Neural cell (in vitro differentiated cells): ENCODE results near the gene MTERF2. TPM values are rescaled to one million over a fixed set of nuclear protein-coding genes. Genes with fewer than 3 reads are reported as not detected.

Experiments
- H2AFZ ChIP-seq: fragments of 200-600, 300-800 bp; sonication (generic), shearing (Covaris generic); 2 replicates; pipeline ENCODE4 v1.6.0; 2014; ENCODE audit warnings: low read depth, mild to moderate bottlenecking, antibody characterized with exemption, low read length, moderate library complexity
- H3F3A ChIP-seq: fragments of 200-600 bp; shearing (Covaris generic); 2 replicates; pipeline ENCODE4 v1.6.1; 2016; ENCODE audit warnings: mild to moderate bottlenecking, moderate library complexity, mixed read lengths, antibody characterized with exemption, low read length; ENCODE audit not compliant: insufficient read depth, poor library complexity, severe bottlenecking
- H3K27ac ChIP-seq: fragments of 200-600, 300-800 bp; sonication (generic), shearing (Covaris generic); 2 replicates; pipeline ENCODE4 v1.5.1; 2014; ENCODE audit warnings: mild to moderate bottlenecking, low read length, moderate library complexity
- H3K27me3 ChIP-seq: fragments of 300-800, 200-600 bp; sonication (generic), shearing (Covaris generic); 2 replicates; pipeline ENCODE4 v1.6.0; 2014; ENCODE audit warnings: mild to moderate bottlenecking, low read depth, low read length, moderate library complexity; ENCODE audit not compliant: insufficient read depth
- H3K36me3 ChIP-seq: fragments of 300-800, 200-600 bp; sonication (generic), shearing (Covaris generic); 2 replicates; pipeline ENCODE4 v1.5.1; 2014; ENCODE audit warnings: mild to moderate bottlenecking, antibody characterized with exemption, low read length, moderate library complexity; ENCODE audit not compliant: insufficient read depth
- H3K4me2 ChIP-seq: fragments of 300-800, 200-600 bp; sonication (generic), shearing (Covaris generic); 2 replicates; pipeline ENCODE4 v1.6.0; 2014; ENCODE audit warnings: mild to moderate bottlenecking, low read length
- H3K4me3 ChIP-seq: fragments of 300-800, 200-600 bp; sonication (generic), shearing (Covaris generic); 2 replicates; pipeline ENCODE4 v1.5.1; 2014; ENCODE audit warnings: mild to moderate bottlenecking, low read length, moderate library complexity
- H3K79me2 ChIP-seq: fragments of 200-600 bp; shearing (Covaris generic); replicated peaks from 2 replicates; pipeline ENCODE4 v1.6.0; 2014; ENCODE audit warnings: mild to moderate bottlenecking, low read length, moderate library complexity; ENCODE audit not compliant: insufficient read depth
- H3K9ac ChIP-seq: fragments of 300-800, 200-600 bp; sonication (generic), shearing (Covaris generic); 2 replicates; pipeline ENCODE4 v1.6.1; 2016; ENCODE audit warnings: mild to moderate bottlenecking, low read length, mixed read lengths
- H3K9me2 ChIP-seq: fragments of 200-600 bp; shearing (Covaris generic); 2 replicates; pipeline ENCODE4 v1.6.1; 2016; ENCODE audit warnings: mild to moderate bottlenecking, low read length, mixed read lengths; ENCODE audit not compliant: insufficient read depth
- H3K9me3 ChIP-seq: fragments of 200-600, 300-800 bp; sonication (generic), shearing (Covaris generic); 2 replicates; pipeline ENCODE4 v1.6.1; 2016; ENCODE audit warnings: mild to moderate bottlenecking, mixed run types, low read length, moderate library complexity, mixed read lengths
- H4K20me1 ChIP-seq: fragments of 200-600 bp; shearing (Covaris generic); 2 replicates; pipeline ENCODE4 v1.6.1; 2016; ENCODE audit warnings: mild to moderate bottlenecking, mixed run types; ENCODE audit not compliant: insufficient read depth
- EP300 ChIP-seq: fragments of 450-650 bp; conservative IDR thresholded peaks from 2 replicates; pipeline ENCODE4 v1.6.1; 2014; ENCODE audit warnings: antibody characterized with exemption, mild to moderate bottlenecking, moderate library complexity; ENCODE audit not compliant: poor library complexity, severe bottlenecking
- EZH2 ChIP-seq: fragments of 200-600, 300-800 bp; shearing (Covaris generic), sonication (generic); IDR thresholded peaks from 2 replicates; pipeline ENCODE4 v1.6.1; 2014; ENCODE audit warnings: antibody characterized with exemption, low read length, borderline replicate concordance, mild to moderate bottlenecking; ENCODE audit not compliant: insufficient read depth, poor library complexity, severe bottlenecking
- MXI1 ChIP-seq: fragments of 450-650 bp; conservative IDR thresholded peaks from 2 replicates; pipeline ENCODE4 v1.6.1; 2014; ENCODE audit warnings: antibody characterized with exemption, mild to moderate bottlenecking; ENCODE audit not compliant: poor library complexity, severe bottlenecking
- POLR2AphosphoS5 ChIP-seq: IDR thresholded peaks from 2 replicates; pipeline ENCODE4 v1.6.1; 2012
- RAD21 ChIP-seq: fragments of 450-650 bp; conservative IDR thresholded peaks from 2 replicates; pipeline ENCODE4 v1.6.1; 2014; ENCODE audit warnings: antibody characterized with exemption, mild to moderate bottlenecking, moderate library complexity
- SMC3 ChIP-seq: fragments of 450-650 bp; conservative IDR thresholded peaks from 2 replicates; pipeline ENCODE4 v1.6.1; 2014; ENCODE audit warnings: antibody characterized with exemption, mild to moderate bottlenecking, moderate library complexity; ENCODE audit not compliant: poor library complexity
- TAF1 ChIP-seq: IDR thresholded peaks from 2 replicates; pipeline ENCODE4 v1.6.1; 2012; ENCODE audit warnings: low read depth
- polyA plus RNA-seq: library from polyadenylated mRNA; depleted of rRNA; stranded (reverse); fragments of >200 nt; gene quantifications from 2 replicates; pipeline ENCODE4 v1.2.3, GENCODE V29; 2014
- TF ChIP-seq, protein P1 (sequence below): IDR thresholded peaks from 2 replicates; pipeline ENCODE4 v1.6.1; 2012; ENCODE audit warnings: borderline replicate concordance
- TF ChIP-seq, protein P2 (sequence below): fragments of 450-650 bp; IDR thresholded peaks from 2 replicates; pipeline ENCODE4 v1.5.1; 2014; ENCODE audit warnings: antibody characterized with exemption, mild to moderate bottlenecking, moderate library complexity; ENCODE audit not compliant: poor library complexity, severe bottlenecking

MTERF2 gene
- polyA plus RNA-seq, 1 donor from 2014 or later = 47.8 TPM

DNA sequence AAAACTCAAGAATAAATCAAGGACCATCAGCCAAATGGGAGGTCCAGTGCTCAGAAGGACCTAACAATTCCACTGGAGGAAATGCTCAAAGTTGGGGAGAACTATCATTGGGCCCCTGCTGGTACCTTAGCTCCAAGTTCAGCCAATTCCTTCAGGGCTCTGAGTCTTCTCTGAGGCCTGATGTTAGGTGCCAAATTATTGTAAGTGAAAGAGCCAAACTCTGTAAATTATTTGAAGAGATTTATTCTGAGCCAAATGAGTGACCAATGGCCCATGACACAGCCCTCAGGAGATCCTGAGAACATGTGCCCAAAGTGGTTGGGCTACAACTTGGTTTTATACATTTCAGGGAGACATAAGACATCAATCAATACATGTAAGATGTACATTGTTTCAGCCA is 39.5 kb downstream of the MTERF2 start:
- Histone ChIP-seq H3K36me3 (no peaks in the 10 kb centered on the region), H3K4me3 (no peak overlapping the region), H3F3A (no peaks in the 10 kb centered on the region), H3K27ac (no peak overlapping the region), H3K4me2 (no peak overlapping the region), H3K79me2 (no peaks in the 10 kb centered on the region), H2AFZ (no peak overlapping the region), H3K9me3 (no peaks in the 10 kb centered on the region), H3K9me2 (no peaks in the 10 kb centered on the region), H4K20me1 (no peaks in the 10 kb centered on the region), H3K9ac (no peak overlapping the region), H3K27me3 (no peaks in the 10 kb centered on the region)
- TF ChIP-seq POLR2AphosphoS5 = no peak
- TF ChIP-seq EZH2 = no peak
- TF ChIP-seq EP300 = no peak
- TF ChIP-seq MXI1 = no peak
- TF ChIP-seq, protein P1, sequence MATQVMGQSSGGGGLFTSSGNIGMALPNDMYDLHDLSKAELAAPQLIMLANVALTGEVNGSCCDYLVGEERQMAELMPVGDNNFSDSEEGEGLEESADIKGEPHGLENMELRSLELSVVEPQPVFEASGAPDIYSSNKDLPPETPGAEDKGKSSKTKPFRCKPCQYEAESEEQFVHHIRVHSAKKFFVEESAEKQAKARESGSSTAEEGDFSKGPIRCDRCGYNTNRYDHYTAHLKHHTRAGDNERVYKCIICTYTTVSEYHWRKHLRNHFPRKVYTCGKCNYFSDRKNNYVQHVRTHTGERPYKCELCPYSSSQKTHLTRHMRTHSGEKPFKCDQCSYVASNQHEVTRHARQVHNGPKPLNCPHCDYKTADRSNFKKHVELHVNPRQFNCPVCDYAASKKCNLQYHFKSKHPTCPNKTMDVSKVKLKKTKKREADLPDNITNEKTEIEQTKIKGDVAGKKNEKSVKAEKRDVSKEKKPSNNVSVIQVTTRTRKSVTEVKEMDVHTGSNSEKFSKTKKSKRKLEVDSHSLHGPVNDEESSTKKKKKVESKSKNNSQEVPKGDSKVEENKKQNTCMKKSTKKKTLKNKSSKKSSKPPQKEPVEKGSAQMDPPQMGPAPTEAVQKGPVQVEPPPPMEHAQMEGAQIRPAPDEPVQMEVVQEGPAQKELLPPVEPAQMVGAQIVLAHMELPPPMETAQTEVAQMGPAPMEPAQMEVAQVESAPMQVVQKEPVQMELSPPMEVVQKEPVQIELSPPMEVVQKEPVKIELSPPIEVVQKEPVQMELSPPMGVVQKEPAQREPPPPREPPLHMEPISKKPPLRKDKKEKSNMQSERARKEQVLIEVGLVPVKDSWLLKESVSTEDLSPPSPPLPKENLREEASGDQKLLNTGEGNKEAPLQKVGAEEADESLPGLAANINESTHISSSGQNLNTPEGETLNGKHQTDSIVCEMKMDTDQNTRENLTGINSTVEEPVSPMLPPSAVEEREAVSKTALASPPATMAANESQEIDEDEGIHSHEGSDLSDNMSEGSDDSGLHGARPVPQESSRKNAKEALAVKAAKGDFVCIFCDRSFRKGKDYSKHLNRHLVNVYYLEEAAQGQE = no peak
- TF ChIP-seq RAD21 = no peak
- TF ChIP-seq SMC3 = no peak
- TF ChIP-seq, protein P2, sequence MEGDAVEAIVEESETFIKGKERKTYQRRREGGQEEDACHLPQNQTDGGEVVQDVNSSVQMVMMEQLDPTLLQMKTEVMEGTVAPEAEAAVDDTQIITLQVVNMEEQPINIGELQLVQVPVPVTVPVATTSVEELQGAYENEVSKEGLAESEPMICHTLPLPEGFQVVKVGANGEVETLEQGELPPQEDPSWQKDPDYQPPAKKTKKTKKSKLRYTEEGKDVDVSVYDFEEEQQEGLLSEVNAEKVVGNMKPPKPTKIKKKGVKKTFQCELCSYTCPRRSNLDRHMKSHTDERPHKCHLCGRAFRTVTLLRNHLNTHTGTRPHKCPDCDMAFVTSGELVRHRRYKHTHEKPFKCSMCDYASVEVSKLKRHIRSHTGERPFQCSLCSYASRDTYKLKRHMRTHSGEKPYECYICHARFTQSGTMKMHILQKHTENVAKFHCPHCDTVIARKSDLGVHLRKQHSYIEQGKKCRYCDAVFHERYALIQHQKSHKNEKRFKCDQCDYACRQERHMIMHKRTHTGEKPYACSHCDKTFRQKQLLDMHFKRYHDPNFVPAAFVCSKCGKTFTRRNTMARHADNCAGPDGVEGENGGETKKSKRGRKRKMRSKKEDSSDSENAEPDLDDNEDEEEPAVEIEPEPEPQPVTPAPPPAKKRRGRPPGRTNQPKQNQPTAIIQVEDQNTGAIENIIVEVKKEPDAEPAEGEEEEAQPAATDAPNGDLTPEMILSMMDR = no peak
- TF ChIP-seq TAF1 = no peak

- Histone ChIP-seq H3F3A (no peaks in the 10 kb centered on the region), H3K27me3 (no peaks in the 10 kb centered on the region), H3K27ac (no peak overlapping the region)
Measured at GRCh38 chr12:106945261-106945851, 41.6 kb downstream of the MTERF2 start.

More at GRCh38 chr12:106945261-106945851, 41.6 kb downstream of the MTERF2 start:
- Histone ChIP-seq H3K79me2 (no peaks in the 10 kb centered on the region), H3K9ac (no peak overlapping the region), H3K9me3 (no peaks in the 10 kb centered on the region), H3K36me3 (no peaks in the 10 kb centered on the region), H4K20me1 (no peaks in the 10 kb centered on the region), H2AFZ (no peak overlapping the region), H3K4me2 (no peak overlapping the region), H3K9me2 (no peaks in the 10 kb centered on the region), H3K4me3 (no peak overlapping the region)
- TF ChIP-seq RAD21 (no peak), TAF1 (no peak), SMC3 (no peak)
- TF ChIP-seq, protein P2 = no peak
